Gastrocnemius medialis (tissue), 4 donors: ENCODE results near the gene TMTC1.

Experiments
- CTCF ChIP-seq, 5 experiments: fragments of 450-650 bp in 3 of 5; fragments of 200-600 bp in 2 of 5; sonication (generic) in 2 of 5; IDR thresholded peaks in 4 of 5; conservative IDR thresholded peaks in 1 of 5; 1 replicate in 4 of 5; 2 replicates in 1 of 5; pipeline ENCODE4 v1.5.1; 2016 to 2019; ENCODE audit warnings: antibody characterized with exemption in 5 of 5, mild to moderate bottlenecking in 3 of 5, moderate library complexity in 3 of 5
- POLR2A ChIP-seq, 2 donors: fragments of 450-650 bp; IDR thresholded peaks; one replicate each; pipeline ENCODE4 v1.6.1; 2017; ENCODE audit warnings: antibody characterized with exemption in 2 of 2, mild to moderate bottlenecking in 2 of 2, moderate library complexity in 2 of 2

GRCh38 chr12:29737644-29738043, 46.1 kb downstream of the TMTC1 start:
- TF ChIP-seq CTCF (IDR thresholded peaks at IDR 0.05 in 4 of 5, conservative IDR thresholded peaks at IDR 0.05 in 1 of 5) (no peak), POLR2A (IDR thresholded peaks at IDR 0.05) (no peak)
